RWPE2 (cell line): ENCODE measurements around the gene FADS1.
A peak's percentile ranks its signal among the peaks of the same experiment; 100 is the strongest.

Experiments
- ATAC-seq: fragments of 200-7000 bp; cut with Tn5 transposase; 3 replicates; pipeline ENCODE4 v1.9.1; 2021; ENCODE audit warnings: low read depth
- DNase-seq: peaks from one replicate; pipeline ENCODE4 v3.0.0-alpha.2; 2020; ENCODE audit warnings: low spot score
- H3K27ac ChIP-seq: fragments of 450-650 bp; 2 replicates; pipeline ENCODE4 v1.5.1; 2017; ENCODE audit warnings: mild to moderate bottlenecking; ENCODE audit not compliant: poor library complexity, severe bottlenecking
- H3K27me3 ChIP-seq: fragments of 250-450 bp; sonication (Bioruptor Pico); 2 replicates; pipeline ENCODE4 v1.5.1; 2021; ENCODE audit warnings: mild to moderate bottlenecking, moderate library complexity; ENCODE audit not compliant: insufficient read depth, poor library complexity, severe bottlenecking
- H3K36me3 ChIP-seq: fragments of 250-450 bp; sonication (Bioruptor Pico); 2 replicates; pipeline ENCODE4 v1.5.1; 2020; ENCODE audit warnings: low read depth, mild to moderate bottlenecking, moderate library complexity
- H3K4me1 ChIP-seq: fragments of 250-450 bp; sonication (Bioruptor Pico); 2 replicates; pipeline ENCODE4 v1.5.1; 2021; ENCODE audit warnings: mild to moderate bottlenecking, moderate library complexity; ENCODE audit not compliant: insufficient read depth, poor library complexity, severe bottlenecking
- H3K4me3 ChIP-seq: fragments of 250-450 bp; sonication (Bioruptor Pico); 2 replicates; pipeline ENCODE4 v1.5.1; 2021; ENCODE audit warnings: mild to moderate bottlenecking, moderate library complexity; ENCODE audit not compliant: severe bottlenecking
- H3K9me3 ChIP-seq: fragments of 250-450 bp; sonication (Bioruptor Pico); 2 replicates; pipeline ENCODE4 v1.5.1; 2021; ENCODE audit warnings: mild to moderate bottlenecking, moderate library complexity; ENCODE audit not compliant: severe bottlenecking
- CTCF ChIP-seq: fragments of 450-650 bp; IDR thresholded peaks from one replicate; pipeline ENCODE4 v1.5.1; 2017; ENCODE audit warnings: mild to moderate bottlenecking, moderate library complexity; ENCODE audit not compliant: poor library complexity, severe bottlenecking

Gene FADS1

GRCh38 chr11:61832207-61832606, 15.4 kb upstream of the FADS1 start:
- no peaks in the 10 kb centered on the region for H3K27me3 ChIP-seq
- peaks cover 22% of the 10 kb centered on the region for H3K4me1 ChIP-seq
- no peaks in the 10 kb centered on the region for H3K9me3 ChIP-seq
- H3K4me3 ChIP-seq: no peak overlapping the region
- DNase-seq (no peak), ATAC-seq (no peak)
- peaks cover 72% of the 10 kb centered on the region for H3K36me3 ChIP-seq
- peak overlapping the region; percentile 76 for H3K27ac ChIP-seq
- no peak for TF ChIP-seq CTCF

- peak overlapping the region; percentile 76 for H3K27ac ChIP-seq
- ATAC-seq: no peak
These were observed 13.7 kb upstream of the FADS1 start for GRCh38 chr11:61830237-61831105.

GRCh38 chr11:61829806-61830205, 13.0 kb upstream of the FADS1 start:
- peak overlapping the region; percentile 76 for H3K27ac ChIP-seq
- peaks cover 22% of the 10 kb centered on the region for H3K4me1 ChIP-seq

More at GRCh38 chr11:61830237-61831105, 13.7 kb upstream of the FADS1 start:
- peak overlapping the region; percentile 54 for H3K4me3 ChIP-seq
- peaks cover 22% of the 10 kb centered on the region for H3K4me1 ChIP-seq
- no peaks in the 10 kb centered on the region for H3K9me3 ChIP-seq
- no peak for DNase-seq
- H3K36me3 ChIP-seq: peaks cover 55% of the 10 kb centered on the region
- no peak for TF ChIP-seq CTCF
- H3K27me3 ChIP-seq: no peaks in the 10 kb centered on the region

GRCh38 chr11:61828629-61829407, 12.0 kb upstream of the FADS1 start:
- no peaks in the 10 kb centered on the region for H3K27me3 ChIP-seq
- H3K36me3 ChIP-seq: peaks cover 48% of the 10 kb centered on the region
- H3K4me1 ChIP-seq: peaks cover 15% of the 10 kb centered on the region
- peak; percentile 40; the same call in 2 of the 3 replicates for ATAC-seq
- TF ChIP-seq CTCF: peak; percentile 57
- H3K4me3 ChIP-seq: peak overlapping the region; percentile 54
- DNase-seq: no peak
- no peaks in the 10 kb centered on the region for H3K9me3 ChIP-seq
- H3K27ac ChIP-seq: peak overlapping the region; percentile 76

More at GRCh38 chr11:61829806-61830205, 13.0 kb upstream of the FADS1 start:
- Histone ChIP-seq H3K36me3 (peaks cover 54% of the 10 kb centered on the region), H3K9me3 (no peaks in the 10 kb centered on the region), H3K4me3 (peak overlapping the region; percentile 54), H3K27me3 (no peaks in the 10 kb centered on the region)
- no peak for TF ChIP-seq CTCF
- DNase-seq (no peak), ATAC-seq (no peak)
